HG03439 (cell line): ENCODE results near the gene CENPE.

ENCODE experiments used
- ATAC-seq: cut with Tn5 transposase; IDR thresholded peaks from one replicate; pipeline ENCODE4 v1.9.1; 2021; ENCODE audit warnings: mild to moderate bottlenecking, moderate library complexity; ENCODE audit not compliant: unreplicated experiment

Gene CENPE

DNA sequence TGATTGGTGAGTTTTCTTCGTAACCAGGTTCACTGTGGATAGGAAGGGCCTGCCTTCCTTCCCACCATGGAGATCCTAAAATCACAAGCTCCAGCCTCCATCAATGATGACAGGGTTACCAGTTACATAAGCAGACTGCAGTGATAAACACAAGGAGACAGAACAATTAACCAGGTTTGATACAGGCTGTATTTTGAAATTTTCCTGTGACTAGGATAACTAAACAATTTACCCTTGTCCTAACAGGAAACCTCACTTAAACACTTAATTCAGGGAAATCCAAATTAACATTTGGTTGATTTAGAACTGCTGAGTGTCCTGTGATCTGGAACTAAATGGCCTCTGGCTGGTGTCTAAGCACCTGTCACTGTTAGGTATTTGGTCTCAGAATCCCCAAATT is 118.5 kb downstream of the CENPE start:
- no peak for ATAC-seq

DNA sequence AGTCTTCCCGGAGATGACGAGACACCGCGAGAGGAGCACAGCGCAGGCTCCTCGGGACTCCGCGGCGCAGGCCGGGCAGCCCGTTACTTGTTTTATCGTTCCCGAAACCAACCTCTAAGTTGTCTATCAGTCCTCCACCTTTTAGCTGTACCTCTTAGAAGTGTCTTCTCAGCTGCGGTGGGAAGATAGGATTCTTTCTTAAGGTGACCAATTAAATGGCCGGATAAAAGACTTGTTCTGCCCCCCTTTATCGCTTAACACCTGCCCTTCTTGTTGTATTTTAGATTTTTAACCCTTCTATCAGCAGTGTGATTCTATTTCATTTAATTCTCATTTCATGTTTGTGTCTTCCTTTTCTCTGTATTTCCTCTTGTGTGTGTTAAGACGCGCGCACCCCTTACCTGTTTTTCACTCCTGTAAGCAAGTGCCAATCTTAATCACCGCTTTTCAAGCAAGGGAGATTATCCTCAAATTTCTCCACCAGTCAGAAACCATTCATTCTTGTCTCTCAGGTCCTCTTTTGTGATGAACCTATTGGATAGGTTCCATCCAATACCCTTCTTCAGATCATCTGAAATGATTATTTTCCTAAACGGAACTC is 121.3 kb downstream of the CENPE start, which contains the start of gene SLC9B2:
Gene SLC9B2 (minus strand): TSS at position 15 of the 601 bp plus-strand sequence. CDS start 9,211 bp downstream, outside the sequence.
- peak; percentile 49 for ATAC-seq

DNA sequence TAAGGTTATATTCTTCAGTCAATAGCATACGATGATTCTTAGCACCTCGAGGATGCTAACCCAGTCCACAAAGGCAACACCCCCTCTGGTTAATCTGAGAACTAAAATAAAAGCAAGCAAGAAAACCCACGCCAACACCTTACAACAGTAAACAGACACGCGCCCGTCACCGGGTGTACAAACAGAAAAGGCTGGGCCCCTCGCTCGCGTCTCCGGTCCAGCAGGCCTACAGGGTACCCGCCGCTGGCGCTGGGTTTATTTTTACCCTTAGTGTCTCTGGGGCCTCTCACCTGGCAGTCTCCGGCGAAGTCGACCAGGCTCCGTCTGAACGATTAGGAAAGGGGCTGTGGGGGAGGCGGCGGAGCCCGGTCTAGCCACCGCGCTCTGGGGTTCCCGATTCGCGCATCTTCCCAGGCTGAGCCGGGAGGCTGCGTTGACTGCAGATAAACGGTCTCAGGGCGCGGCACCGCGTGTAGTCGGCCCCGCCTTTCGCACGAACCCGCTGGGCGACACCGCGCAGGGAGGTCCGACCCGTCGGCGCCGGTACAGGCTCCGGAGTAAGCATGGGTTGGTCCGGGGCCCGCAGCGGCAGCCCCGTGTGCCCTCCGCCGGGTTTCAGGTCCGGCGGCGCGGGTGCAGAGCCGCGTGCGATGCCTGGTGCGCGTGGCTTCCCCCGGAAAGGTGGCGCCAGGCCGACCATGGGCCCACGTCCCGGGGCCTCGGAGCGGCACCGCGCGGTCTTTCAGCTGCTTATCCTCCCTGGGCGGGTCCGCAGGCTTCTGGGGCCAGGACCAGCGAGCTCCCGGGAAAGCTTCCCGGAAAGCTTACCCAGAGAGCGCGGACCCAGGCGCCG is 122.0 kb downstream of the CENPE start:
- ATAC-seq, result peak; percentile 63

DNA sequence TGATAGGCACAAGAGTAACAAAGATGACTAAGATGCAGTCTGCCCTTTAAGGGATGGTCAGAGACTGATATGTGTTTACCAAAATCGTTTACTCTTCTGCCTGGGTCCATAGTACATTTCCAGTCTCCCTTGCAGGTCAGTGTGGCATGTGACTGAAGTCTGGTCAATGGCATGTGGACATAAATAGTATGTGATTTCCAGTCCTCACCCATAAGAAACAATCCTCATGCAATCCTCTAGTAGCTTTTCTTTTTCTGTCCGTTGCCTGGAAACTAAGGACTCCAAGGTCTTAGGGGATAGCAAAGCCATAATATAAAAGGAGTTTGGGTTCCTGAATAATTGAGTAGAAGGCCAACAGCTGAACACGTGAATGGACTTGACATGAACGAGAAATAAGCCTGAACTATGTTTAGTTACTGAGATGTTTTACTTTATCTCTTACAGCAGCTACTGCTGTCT is 122.7 kb downstream of the CENPE start:
- peak; percentile 1 for ATAC-seq

DNA sequence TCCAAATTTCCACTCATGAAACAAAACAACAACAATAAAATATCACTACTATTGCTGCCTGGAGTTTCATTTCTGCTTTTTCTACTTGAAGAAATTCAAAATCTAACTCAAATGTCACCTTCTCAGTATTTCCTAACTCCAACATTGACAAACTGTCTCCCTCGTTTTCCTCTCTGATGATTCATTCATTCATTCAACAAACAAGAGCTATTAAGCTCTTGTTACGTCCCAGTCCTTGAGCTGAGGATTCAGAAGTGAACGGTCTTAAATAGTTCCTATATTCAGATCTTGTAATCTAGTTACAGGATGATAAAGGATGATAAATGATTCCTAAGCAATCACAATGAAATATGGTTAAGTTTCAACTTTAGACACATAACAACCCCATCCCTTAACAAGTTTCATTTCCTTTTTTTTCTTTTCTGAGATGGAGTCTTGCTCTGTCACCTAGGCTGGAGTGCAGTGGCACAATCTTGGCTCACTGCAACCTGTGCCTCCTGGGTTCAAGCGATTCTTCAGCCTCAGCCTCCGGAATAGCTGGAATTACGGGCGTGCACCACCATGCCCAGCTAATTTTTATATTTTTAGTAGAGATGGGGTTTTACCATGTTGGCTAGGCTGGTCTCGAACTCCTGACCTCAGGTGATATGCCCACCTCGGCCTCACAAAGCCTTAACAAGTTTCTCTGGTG is 123.3 kb downstream of the CENPE start:
- ATAC-seq, result no peak

DNA sequence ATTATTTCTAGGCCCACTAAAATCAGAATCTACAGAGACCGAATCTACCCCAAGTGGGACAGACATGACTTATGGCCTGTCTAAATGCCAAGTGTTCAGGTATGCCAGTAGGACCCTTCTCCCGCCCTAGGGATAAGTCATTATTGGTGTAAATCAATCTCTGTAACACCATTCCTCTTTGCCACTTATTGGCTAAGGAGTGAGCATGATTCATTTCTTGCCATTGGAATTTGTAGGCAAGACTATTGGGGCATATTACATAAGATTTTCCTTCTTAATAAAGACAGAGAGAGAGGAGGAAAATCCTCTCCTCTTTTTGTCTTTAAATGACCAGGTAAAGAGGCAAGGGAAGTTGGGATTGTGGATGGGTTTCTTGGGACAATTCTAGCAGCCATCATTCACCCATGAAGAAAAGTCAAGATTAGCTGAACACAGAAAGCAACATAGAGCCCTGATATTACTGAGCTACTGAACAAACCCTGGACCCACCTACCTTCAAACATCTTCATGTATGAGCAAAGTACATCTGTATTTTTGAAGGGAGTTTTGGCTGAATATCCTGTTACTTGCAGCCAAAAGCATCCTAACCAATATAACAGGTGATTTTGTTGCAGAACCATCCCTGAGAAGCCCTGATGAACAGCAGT is 124.2 kb downstream of the CENPE start:
- no peak for ATAC-seq

DNA sequence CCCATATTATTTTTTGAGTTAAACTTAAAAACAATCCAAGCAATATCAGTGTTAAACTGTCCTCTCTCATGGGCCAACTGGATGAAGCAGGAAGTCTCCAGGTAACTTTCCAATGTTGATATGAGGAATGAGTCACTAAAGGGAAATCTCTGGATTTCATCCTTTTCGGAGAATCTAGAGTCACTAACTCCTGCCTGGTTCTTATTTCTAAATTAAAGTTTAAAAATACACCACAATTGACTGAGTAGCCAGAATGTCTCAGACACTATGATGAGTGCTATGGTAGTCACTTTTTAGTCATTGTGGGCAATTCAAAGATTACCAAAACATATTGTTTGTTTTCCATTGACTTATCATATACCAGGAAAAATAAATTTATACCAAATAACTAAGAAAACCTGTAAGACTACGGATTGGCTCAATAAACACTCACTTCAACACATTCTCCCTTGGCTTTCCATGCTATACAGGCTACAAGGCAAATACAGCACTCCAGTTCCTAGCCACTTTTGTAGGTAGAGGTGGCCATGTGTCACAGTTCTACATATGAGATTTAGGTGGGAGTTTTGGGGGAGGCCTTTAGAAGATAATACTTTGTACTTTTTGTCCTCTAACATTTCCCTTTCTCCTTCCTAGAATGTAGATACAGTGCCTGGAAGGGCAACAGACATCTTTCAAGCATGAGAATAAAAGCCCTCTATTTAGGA is 130.1 kb downstream of the CENPE start:
- ATAC-seq, result no peak

DNA sequence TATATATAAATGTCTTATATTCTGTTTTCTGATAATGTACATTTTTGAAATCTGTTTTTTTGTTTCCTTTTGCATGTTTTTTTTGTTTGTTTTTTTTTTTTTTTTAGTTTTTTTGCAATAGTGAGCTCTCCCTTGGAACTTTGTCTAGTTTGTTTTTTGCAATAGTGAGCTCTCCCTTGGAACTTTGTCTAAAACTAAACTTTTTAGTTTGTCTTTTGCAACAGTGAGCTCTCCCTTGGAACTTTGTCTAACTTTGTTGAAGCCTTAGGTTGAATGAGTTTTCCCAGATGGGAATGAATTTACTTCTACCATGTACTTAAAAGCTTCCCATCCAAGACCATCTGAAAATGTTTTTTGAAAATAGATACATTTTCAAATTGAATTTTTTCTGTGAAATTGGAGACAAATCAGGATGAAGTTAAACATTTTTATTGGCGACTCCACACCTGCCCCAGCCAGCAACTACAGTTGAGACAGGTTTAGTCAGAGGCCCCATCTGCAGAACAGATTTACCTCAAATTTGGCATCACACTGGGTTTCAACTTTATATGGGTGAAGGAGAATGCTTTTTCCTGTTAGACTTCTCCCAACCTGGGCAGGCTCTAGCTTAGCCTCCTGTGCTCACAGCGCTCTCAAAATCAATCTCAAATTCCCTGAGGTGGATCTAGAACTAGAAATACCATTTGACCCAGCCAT is 137.5 kb downstream of the CENPE start:
- ATAC-seq, result no peak
